Medulla oblongata (tissue), 1 donor: Measurements from ENCODE around the gene CASP4.
"Not testable (repeated sequence)": the region's sequence is repeated elsewhere in the genome, so short reads cannot be mapped to it uniquely, and the experiment has no call there.

Experiments
- DNase-seq: peaks from one replicate; pipeline ENCODE4 v3.0.0-alpha.2; 2015; ENCODE audit errors: extremely low spot score

Gene CASP4

GRCh38 chr11:104956528-104956927, 11.8 kb downstream of the CASP4 start:
- no peak for DNase-seq

- DNase-seq: peak; percentile 48
Observed at GRCh38 chr11:104946907-104947306, 21.5 kb downstream of the CASP4 start.

- no peak for DNase-seq
Observed at GRCh38 chr11:104944076-104944475, 24.3 kb downstream of the CASP4 start.

GRCh38 chr11:104943561-104943960, 24.8 kb downstream of the CASP4 start:
- DNase-seq: no peak

- no peak for DNase-seq
Observed at GRCh38 chr11:104934594-104934993, 33.8 kb downstream of the CASP4 start.

GRCh38 chr11:104934073-104934472, 34.3 kb downstream of the CASP4 start:
- not testable (repeated sequence) for DNase-seq

- DNase-seq: no peak
Observed at GRCh38 chr11:104928811-104929210, 39.6 kb downstream of the CASP4 start.

- no peak for DNase-seq
Observed at GRCh38 chr11:104926771-104927611, 41.4 kb downstream of the CASP4 start.

GRCh38 chr11:104925850-104926249, 42.5 kb downstream of the CASP4 start:
- DNase-seq: no peak

- peak; percentile 9 for DNase-seq
Observed at GRCh38 chr11:104918113-104918824, 50.1 kb downstream of the CASP4 start.

GRCh38 chr11:104917271-104918112, 50.9 kb downstream of the CASP4 start:
- DNase-seq: no peak

- no peak for DNase-seq
Observed at GRCh38 chr11:104916442-104916841, 51.9 kb downstream of the CASP4 start.

- no peak for DNase-seq
Observed at GRCh38 chr11:104912102-104912501, 56.3 kb downstream of the CASP4 start.

- DNase-seq: no peak
Observed at GRCh38 chr11:104908186-104908531, 60.2 kb downstream of the CASP4 start.

- no peak for DNase-seq
Observed at GRCh38 chr11:104907521-104908185, 60.7 kb downstream of the CASP4 start.

GRCh38 chr11:104905271-104905670, 63.1 kb downstream of the CASP4 start:
- DNase-seq: no peak

- DNase-seq: no peak
Observed at GRCh38 chr11:104899226-104899625, 69.1 kb downstream of the CASP4 start.

GRCh38 chr11:104898685-104899013, 69.7 kb downstream of the CASP4 start:
- no peak for DNase-seq

- no peak for DNase-seq
Observed at GRCh38 chr11:104897891-104898684, 70.3 kb downstream of the CASP4 start, which contains the start of gene CASP12. Gene CASP12, minus strand, starts transcription at chr11:104898460.

- no peak for DNase-seq
Observed at GRCh38 chr11:104895634-104896033, 72.7 kb downstream of the CASP4 start.

GRCh38 chr11:104893876-104894275, 74.5 kb downstream of the CASP4 start:
- DNase-seq: no peak
